Thyroid gland (tissue), 4 donors: Measurements from ENCODE around the gene FAAP100. TPM values are rescaled to one million over a fixed set of nuclear protein-coding genes. Genes with fewer than 3 reads are reported as not detected.

Source experiments
- DNase-seq, 2 donors: peaks; one replicate each; pipeline ENCODE4 v3.0.0-alpha.2; 2019
- H3K27ac ChIP-seq, 3 donors: fragments of 200-600 bp; sonication (generic); 1 replicate in 2 of 3; 2 replicates in 1 of 3; pipeline ENCODE4 v1.5.1; 2016 to 2019; ENCODE audit warnings: mild to moderate bottlenecking in 1 of 3, moderate library complexity in 1 of 3
- H3K27me3 ChIP-seq: fragments of 200-600 bp; sonication (generic); one replicate; pipeline ENCODE4 v1.5.1; 2019
- H3K36me3 ChIP-seq, 2 donors: fragments of 200-600 bp; sonication (generic); one replicate each; pipeline ENCODE4 v1.5.1; 2016 to 2019
- H3K4me1 ChIP-seq, 2 donors: fragments of 200-600 bp; sonication (generic); one replicate each; pipeline ENCODE4 v1.5.1; 2017 to 2019
- H3K4me3 ChIP-seq, 3 donors: fragments of 200-600 bp; sonication (generic); replicated peaks in 1 of 3; 1 replicate in 2 of 3; 2 replicates in 1 of 3; pipeline ENCODE4 v1.5.1; 2016; ENCODE audit warnings: mild to moderate bottlenecking in 1 of 3
- H3K9me3 ChIP-seq: fragments of 200-600 bp; sonication (generic); one replicate; pipeline ENCODE4 v1.5.1; 2017
- CTCF ChIP-seq, 6 experiments: fragments of 200-600 bp in 3 of 6; fragments of 450-650 bp in 3 of 6; sonication (generic) in 3 of 6; IDR thresholded peaks; one replicate each; pipeline ENCODE4 v1.5.1; 2016 to 2019; ENCODE audit warnings: antibody characterized with exemption in 6 of 6, mild to moderate bottlenecking in 2 of 6, inconsistent platforms in 1 of 6, moderate library complexity in 1 of 6
- POLR2A ChIP-seq, 2 donors: fragments of 450-650 bp; IDR thresholded peaks; one replicate each; pipeline ENCODE4 v1.6.1; 2017; ENCODE audit warnings: antibody characterized with exemption in 2 of 2, mild to moderate bottlenecking in 2 of 2, moderate library complexity in 1 of 2
- WGBS, 2 donors: methylation state at CpG; one replicate each; pipeline ENCODE4 v1.1.5; 2017; 5-methylcytosine and 5-hydroxymethylcytosine counted together
- intact Hi-C: fragments of 100-400 bp; cut with DNase I; formaldehyde crosslinking; loops from one replicate; pipeline ENCODE4 v1.15.1; 2023
- total RNA-seq, 4 donors: library from RNA; depleted of rRNA; stranded (reverse); fragments of >200 nt; gene quantifications; one replicate each; pipeline ENCODE4 v1.2.3, GENCODE V29; 2016

FAAP100 gene
- total RNA-seq, 4 donors from 2014 or later: 24.1 to 35.2 (median 31.0) TPM

- intact Hi-C loops: loop anchor here (2.0 kb wide), 1 partner anchor 113 kb away; no protein-coding TSS in a partner anchor
- H3K27me3 ChIP-seq: no peaks in the 10 kb centered on the region
- TF ChIP-seq CTCF (IDR thresholded peaks at IDR 0.05) (no peak), POLR2A (IDR thresholded peaks at IDR 0.05) (no peak)
Measured at GRCh38 chr17:81509972-81510784, 42.0 kb downstream of the FAAP100 start.

GRCh38 chr17:81509207-81509971 lies 42.8 kb downstream of the FAAP100 start:
- Histone ChIP-seq H3K36me3 (peaks cover 28 to 31% of the 10 kb centered on the region in 2 donors), H3K4me3 (peak overlapping the region in 2 of 3 donors; percentile 96 to 97), H3K27me3 (no peaks in the 10 kb centered on the region), H3K9me3 (no peaks in the 10 kb centered on the region), H3K4me1 (peaks cover 22 to 34% of the 10 kb centered on the region in 2 donors), H3K27ac (peak overlapping the region; percentile 56 to 100 (median 99))
- no peak for TF ChIP-seq CTCF (IDR thresholded peaks at IDR 0.05)
- TF ChIP-seq POLR2A (IDR thresholded peaks at IDR 0.05): no peak
- intact Hi-C loops: no loop called here
- DNase-seq: peak in 1 of 2 donors; percentile 35
- WGBS, 2 donors: 22 to 23% methylated on average over 12 of the region's 12 CpGs

More at GRCh38 chr17:81509972-81510784, 42.0 kb downstream of the FAAP100 start:
- H3K4me3 ChIP-seq: peak overlapping the region; percentile 92 to 97 (median 96)
- no peaks in the 10 kb centered on the region for H3K9me3 ChIP-seq
- peaks cover 22 to 34% of the 10 kb centered on the region in 2 donors for H3K4me1 ChIP-seq
- peaks cover 28 to 31% of the 10 kb centered on the region in 2 donors for H3K36me3 ChIP-seq
- 6 to 10% methylated on average over 15 to 22 of the region's 22 CpGs for WGBS, 2 donors
- DNase-seq: no peak
- H3K27ac ChIP-seq: peak overlapping the region; percentile 99 to 100 (median 99)

- intact Hi-C loops: no loop called here
- Histone ChIP-seq H3K27me3 (no peaks in the 10 kb centered on the region), H3K27ac (peak overlapping the region; percentile 56 to 100 (median 99)), H3K4me1 (peaks cover 18 to 27% of the 10 kb centered on the region in 2 donors), H3K36me3 (peaks cover 28 to 31% of the 10 kb centered on the region in 2 donors), H3K4me3 (peak overlapping the region in 2 of 3 donors; percentile 96 to 97), H3K9me3 (no peaks in the 10 kb centered on the region)
- TF ChIP-seq CTCF (IDR thresholded peaks at IDR 0.05) (no peak), POLR2A (IDR thresholded peaks at IDR 0.05) (peak in 1 of 2 donors; percentile 22)
- WGBS, 2 donors: 42 to 61% methylated on average over 10 of the region's 10 CpGs
- DNase-seq: peak; percentile 53 to 68
Measured at GRCh38 chr17:81508639-81509206, 43.4 kb downstream of the FAAP100 start.

- H3K4me3 ChIP-seq: no peak overlapping the region
- H3K27ac ChIP-seq: no peak overlapping the region
- intact Hi-C loops: no loop called here
- H3K4me1 ChIP-seq: peaks cover 2% of the 10 kb centered on the region in 2 donors
- TF ChIP-seq CTCF (IDR thresholded peaks at IDR 0.05): no peak
- TF ChIP-seq POLR2A (IDR thresholded peaks at IDR 0.05): no peak
- no peaks in the 10 kb centered on the region for H3K36me3 ChIP-seq
- H3K27me3 ChIP-seq: no peaks in the 10 kb centered on the region
- no peak for DNase-seq
- H3K9me3 ChIP-seq: no peaks in the 10 kb centered on the region
Measured at GRCh38 chr17:81503619-81504018, 48.5 kb downstream of the FAAP100 start.
